Liver (tissue), 9 donors: Measurements from ENCODE around the gene PPL. TPM values are rescaled to one million over a fixed set of nuclear protein-coding genes. Genes with fewer than 3 reads are reported as not detected.
A peak's percentile ranks its signal among the peaks of the same experiment; 100 is the strongest.

Source experiments
- DNase-seq: peaks from one replicate; pipeline ENCODE4 v3.0.0-alpha.2; 2017; ENCODE audit warnings: low spot score
- H3K27ac ChIP-seq, 2 donors: one replicate each; pipeline ENCODE4 v1.7.0; 2013; ENCODE audit warnings: inconsistent platforms in 2 of 2, low read length in 2 of 2, control low read depth in 1 of 2, low read depth in 1 of 2, mild to moderate bottlenecking in 1 of 2
- H3K27me3 ChIP-seq, 4 donors: one replicate each; pipeline versions ENCODE4 v1.6.1 to v1.7.0; 2013; ENCODE audit warnings: low read length in 3 of 4, inconsistent platforms in 1 of 4, mild to moderate bottlenecking in 1 of 4, moderate library complexity in 1 of 4; ENCODE audit not compliant: control insufficient read depth in 4 of 4, insufficient read depth in 4 of 4
- H3K36me3 ChIP-seq, 4 donors: one replicate each; pipeline versions ENCODE4 v1.6.1 to v1.7.0; 2013; ENCODE audit warnings: low read length in 3 of 4, mild to moderate bottlenecking in 3 of 4, low read depth in 1 of 4, moderate library complexity in 1 of 4; ENCODE audit not compliant: control insufficient read depth in 4 of 4, insufficient read depth in 3 of 4
- H3K4me1 ChIP-seq, 4 donors: one replicate each; pipeline versions ENCODE4 v1.6.1 to v1.7.0; 2013; ENCODE audit warnings: low read length in 3 of 4, mild to moderate bottlenecking in 3 of 4, moderate library complexity in 1 of 4; ENCODE audit not compliant: control insufficient read depth in 4 of 4, insufficient read depth in 4 of 4
- H3K4me3 ChIP-seq, 3 donors: one replicate each; pipeline versions ENCODE4 v1.6.1 to v1.7.0; 2013; ENCODE audit warnings: low read length in 3 of 3, control low read depth in 1 of 3, low read depth in 1 of 3, mild to moderate bottlenecking in 1 of 3
- H3K9ac ChIP-seq, 2 donors: one replicate each; pipeline ENCODE4 v1.7.0; 2013; ENCODE audit warnings: low read length in 2 of 2, mild to moderate bottlenecking in 2 of 2, moderate library complexity in 2 of 2, control low read depth in 1 of 2, low read depth in 1 of 2
- H3K9me3 ChIP-seq, 4 donors: one replicate each; pipeline versions ENCODE4 v1.6.1 to v1.7.0; 2013; ENCODE audit warnings: low read length in 3 of 4; ENCODE audit not compliant: control insufficient read depth in 4 of 4
- CTCF ChIP-seq: fragments of 150-350 bp; IDR thresholded peaks from 2 replicates; pipeline ENCODE4 v1.5.1; 2017; ENCODE audit warnings: improper control_type of control experiment, low read depth, low read length; ENCODE audit not compliant: missing input control
- EGR1 ChIP-seq, 2 donors: IDR thresholded peaks; 2 replicates each; pipeline ENCODE4 v1.6.1; 2016 to 2018; ENCODE audit warnings: antibody characterized with exemption in 2 of 2, low read depth in 2 of 2
- FOXA1 ChIP-seq: IDR thresholded peaks from 2 replicates; pipeline ENCODE4 v1.6.1; 2016; ENCODE audit warnings: antibody characterized with exemption
- GABPA ChIP-seq, 2 donors: IDR thresholded peaks in 1 of 2; conservative IDR thresholded peaks in 1 of 2; 2 replicates each; pipeline ENCODE4 v1.6.1; 2016; ENCODE audit warnings: antibody characterized with exemption in 2 of 2, mild to moderate bottlenecking in 1 of 2, moderate library complexity in 1 of 2
- HNF4G ChIP-seq: IDR thresholded peaks from 2 replicates; pipeline ENCODE4 v1.6.1; 2016; ENCODE audit warnings: antibody characterized with exemption
- JUND ChIP-seq, 2 donors: IDR thresholded peaks; 2 replicates each; pipeline ENCODE4 v1.6.1; 2016; ENCODE audit warnings: antibody characterized with exemption in 2 of 2
- MAX ChIP-seq: IDR thresholded peaks from 2 replicates; pipeline ENCODE4 v1.6.1; 2016; ENCODE audit warnings: antibody characterized with exemption
- NR2F2 ChIP-seq: IDR thresholded peaks from 2 replicates; pipeline ENCODE4 v1.6.1; 2016; ENCODE audit warnings: antibody characterized with exemption
- RAD21 ChIP-seq, 2 donors: IDR thresholded peaks; 2 replicates each; pipeline ENCODE4 v1.6.1; 2016; ENCODE audit warnings: antibody characterized with exemption in 2 of 2, mild to moderate bottlenecking in 2 of 2
- RXRA ChIP-seq, 2 donors: IDR thresholded peaks; 2 replicates each; pipeline ENCODE4 v1.6.1; 2017 to 2018; ENCODE audit warnings: antibody characterized with exemption in 2 of 2, mild to moderate bottlenecking in 1 of 2
- SP1 ChIP-seq: IDR thresholded peaks from 2 replicates; pipeline ENCODE4 v1.6.1; 2018; ENCODE audit warnings: antibody characterized with exemption, mild to moderate bottlenecking
- TAF1 ChIP-seq: conservative IDR thresholded peaks from 2 replicates; pipeline ENCODE4 v1.6.1; 2016; ENCODE audit warnings: antibody characterized with exemption, mild to moderate bottlenecking
- YY1 ChIP-seq: IDR thresholded peaks from 2 replicates; pipeline ENCODE4 v1.6.1; 2016; ENCODE audit warnings: antibody characterized with exemption, mild to moderate bottlenecking
- ZBTB33 ChIP-seq: IDR thresholded peaks from 2 replicates; pipeline ENCODE4 v1.6.1; 2016; ENCODE audit warnings: antibody characterized with exemption
- WGBS: extraction: QIAGEN DNeasy Blood & Tissue Kit; methylation state at CpG from one replicate; pipeline ENCODE4 v1.1.7; 2013; 5-methylcytosine and 5-hydroxymethylcytosine counted together
- polyA plus RNA-seq, 2 donors: library from polyadenylated mRNA; stranded (reverse) in 1 of 2; unstranded in 1 of 2; fragments of 200-250 nt in 1 of 2; fragments of >200 nt in 1 of 2; fragmentation: Nextera tagmentation in 1 of 2; extraction: Ambion mirVana in 1 of 2; gene quantifications; one replicate each; pipeline versions ENCODE4 v1.2.1 to v1.2.3, GENCODE V29; 2013 to 2015
- total RNA-seq, 2 donors: library from RNA; depleted of rRNA; stranded (reverse); fragments of >200 nt; gene quantifications; one replicate each; pipeline ENCODE4 v1.2.3, GENCODE V29; 2014
- TF ChIP-seq, protein P1 (sequence below): IDR thresholded peaks from 2 replicates; pipeline ENCODE4 v1.6.1; 2016; ENCODE audit warnings: antibody characterized with exemption
- TF ChIP-seq, protein P2 (sequence below): IDR thresholded peaks from 2 replicates; pipeline ENCODE4 v1.6.1; 2016; ENCODE audit warnings: antibody characterized with exemption, mild to moderate bottlenecking
- donor health status: healthy.
- donor health status: healthy.
- donor health status: healthy.
- donor health status: healthy.
- donor health status: healthy.

Gene PPL, protein sequence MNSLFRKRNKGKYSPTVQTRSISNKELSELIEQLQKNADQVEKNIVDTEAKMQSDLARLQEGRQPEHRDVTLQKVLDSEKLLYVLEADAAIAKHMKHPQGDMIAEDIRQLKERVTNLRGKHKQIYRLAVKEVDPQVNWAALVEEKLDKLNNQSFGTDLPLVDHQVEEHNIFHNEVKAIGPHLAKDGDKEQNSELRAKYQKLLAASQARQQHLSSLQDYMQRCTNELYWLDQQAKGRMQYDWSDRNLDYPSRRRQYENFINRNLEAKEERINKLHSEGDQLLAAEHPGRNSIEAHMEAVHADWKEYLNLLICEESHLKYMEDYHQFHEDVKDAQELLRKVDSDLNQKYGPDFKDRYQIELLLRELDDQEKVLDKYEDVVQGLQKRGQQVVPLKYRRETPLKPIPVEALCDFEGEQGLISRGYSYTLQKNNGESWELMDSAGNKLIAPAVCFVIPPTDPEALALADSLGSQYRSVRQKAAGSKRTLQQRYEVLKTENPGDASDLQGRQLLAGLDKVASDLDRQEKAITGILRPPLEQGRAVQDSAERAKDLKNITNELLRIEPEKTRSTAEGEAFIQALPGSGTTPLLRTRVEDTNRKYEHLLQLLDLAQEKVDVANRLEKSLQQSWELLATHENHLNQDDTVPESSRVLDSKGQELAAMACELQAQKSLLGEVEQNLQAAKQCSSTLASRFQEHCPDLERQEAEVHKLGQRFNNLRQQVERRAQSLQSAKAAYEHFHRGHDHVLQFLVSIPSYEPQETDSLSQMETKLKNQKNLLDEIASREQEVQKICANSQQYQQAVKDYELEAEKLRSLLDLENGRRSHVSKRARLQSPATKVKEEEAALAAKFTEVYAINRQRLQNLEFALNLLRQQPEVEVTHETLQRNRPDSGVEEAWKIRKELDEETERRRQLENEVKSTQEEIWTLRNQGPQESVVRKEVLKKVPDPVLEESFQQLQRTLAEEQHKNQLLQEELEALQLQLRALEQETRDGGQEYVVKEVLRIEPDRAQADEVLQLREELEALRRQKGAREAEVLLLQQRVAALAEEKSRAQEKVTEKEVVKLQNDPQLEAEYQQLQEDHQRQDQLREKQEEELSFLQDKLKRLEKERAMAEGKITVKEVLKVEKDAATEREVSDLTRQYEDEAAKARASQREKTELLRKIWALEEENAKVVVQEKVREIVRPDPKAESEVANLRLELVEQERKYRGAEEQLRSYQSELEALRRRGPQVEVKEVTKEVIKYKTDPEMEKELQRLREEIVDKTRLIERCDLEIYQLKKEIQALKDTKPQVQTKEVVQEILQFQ (N-terminal part only)
- 10 to 100 TPM in 1 of 2 donors, 1 to 10 TPM in 1; 2.1 to 26.0 TPM for total RNA-seq
- polyA plus RNA-seq = 1 to 10 TPM; 5.4 to 6.8 TPM

DNA sequence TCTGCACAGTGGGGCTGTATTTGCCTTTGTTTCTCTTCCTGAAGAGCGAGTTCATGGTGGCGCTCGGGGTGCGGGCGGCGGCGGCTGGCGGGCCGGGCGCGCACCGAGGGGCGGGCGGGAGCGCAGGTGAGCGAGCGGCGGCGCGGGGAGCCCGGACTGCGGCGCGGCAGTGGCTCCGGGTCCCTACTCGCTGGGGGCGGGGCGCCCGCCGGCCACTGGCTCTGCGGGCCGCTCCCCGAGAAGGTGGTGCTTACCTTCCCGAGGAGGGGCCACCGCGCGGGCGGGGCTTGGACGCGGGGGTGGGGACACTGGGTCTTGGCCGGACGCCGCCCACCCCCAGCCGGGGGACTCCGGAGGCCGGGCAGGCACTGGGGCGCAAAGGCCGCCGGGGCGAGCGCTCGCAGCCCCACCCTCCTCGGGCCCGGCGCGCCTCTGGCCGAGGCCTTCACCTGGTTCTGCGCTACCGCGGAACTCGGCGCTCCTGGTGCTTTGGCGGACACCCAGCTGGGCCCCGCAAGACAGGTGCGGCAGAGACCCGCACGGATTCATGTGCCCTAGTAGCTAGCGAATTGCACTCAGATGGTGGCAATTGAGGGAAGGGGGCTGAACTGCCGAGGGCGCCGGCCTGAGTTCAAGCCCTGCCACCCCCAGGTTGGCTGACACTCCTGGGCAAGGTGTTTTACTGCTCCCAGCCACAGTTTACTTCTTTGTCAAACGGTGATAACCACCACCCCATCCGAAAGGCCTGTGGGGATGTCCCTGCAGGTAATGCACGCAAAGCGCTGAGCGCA lies at the start of gene PPL:
PPL (minus strand) TSS at position 158 of the 791 bp plus-strand sequence; CDS start at position 55, 103 bp downstream.
- no peak for TF ChIP-seq GABPA (IDR thresholded peaks at IDR 0.05 in 1 of 2, conservative IDR thresholded peaks at IDR 0.05 in 1 of 2)
- no peak for TF ChIP-seq RAD21 (IDR thresholded peaks at IDR 0.05)
- peak in 1 of 2 donors; percentile 40 for TF ChIP-seq EGR1 (IDR thresholded peaks at IDR 0.05; ENCODE audit: low read depth in 2 of 2)
- TF ChIP-seq, protein P1, sequence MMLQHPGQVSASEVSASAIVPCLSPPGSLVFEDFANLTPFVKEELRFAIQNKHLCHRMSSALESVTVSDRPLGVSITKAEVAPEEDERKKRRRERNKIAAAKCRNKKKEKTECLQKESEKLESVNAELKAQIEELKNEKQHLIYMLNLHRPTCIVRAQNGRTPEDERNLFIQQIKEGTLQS = no peak
- 3% methylated on average over 76 of the region's 76 CpGs for WGBS
- Histone ChIP-seq H3K27me3 (no peaks in the 10 kb centered on the region), H3K9me3 (no peaks in the 10 kb centered on the region), H3K4me1 (peaks cover 9 to 46% (median 36%) of the 10 kb centered on the region in 4 donors), H3K9ac (peak within 1 kb of the TSS in 1 of 2 donors; percentile 47), H3K27ac (peak within 1 kb of the TSS; percentile 85 to 92), H3K36me3 (no peaks in the 10 kb centered on the region), H3K4me3 (peak within 1 kb of the TSS; percentile 67 to 90 (median 83))
- DNase-seq = peak; percentile 79

GRCh38 chr16:4984174-4984990 lies 47.4 kb upstream of the PPL start:
- H3K36me3 ChIP-seq = no peaks in the 10 kb centered on the region
- peaks cover 0 to 11% (median 0%) of the 10 kb centered on the region in 4 donors for H3K9me3 ChIP-seq
- no peak for DNase-seq
- peaks cover 0 to 7% (median 4%) of the 10 kb centered on the region in 4 donors for H3K27me3 ChIP-seq
- WGBS = 74% methylated on average over 5 of the region's 5 CpGs
- H3K9ac ChIP-seq = no peak overlapping the region
- no peak overlapping the region for H3K27ac ChIP-seq
- TF ChIP-seq NR2F2 (no peak), FOXA1 (no peak), SP1 (no peak), ZBTB33 (no peak), EGR1 (IDR thresholded peaks at IDR 0.05; ENCODE audit: low read depth in 2 of 2) (no peak), HNF4G (no peak), TAF1 (no peak), MAX (no peak), RXRA (IDR thresholded peaks at IDR 0.05) (no peak), CTCF (no peak), YY1 (no peak), JUND (IDR thresholded peaks at IDR 0.05) (no peak)
- TF ChIP-seq, protein P2, sequence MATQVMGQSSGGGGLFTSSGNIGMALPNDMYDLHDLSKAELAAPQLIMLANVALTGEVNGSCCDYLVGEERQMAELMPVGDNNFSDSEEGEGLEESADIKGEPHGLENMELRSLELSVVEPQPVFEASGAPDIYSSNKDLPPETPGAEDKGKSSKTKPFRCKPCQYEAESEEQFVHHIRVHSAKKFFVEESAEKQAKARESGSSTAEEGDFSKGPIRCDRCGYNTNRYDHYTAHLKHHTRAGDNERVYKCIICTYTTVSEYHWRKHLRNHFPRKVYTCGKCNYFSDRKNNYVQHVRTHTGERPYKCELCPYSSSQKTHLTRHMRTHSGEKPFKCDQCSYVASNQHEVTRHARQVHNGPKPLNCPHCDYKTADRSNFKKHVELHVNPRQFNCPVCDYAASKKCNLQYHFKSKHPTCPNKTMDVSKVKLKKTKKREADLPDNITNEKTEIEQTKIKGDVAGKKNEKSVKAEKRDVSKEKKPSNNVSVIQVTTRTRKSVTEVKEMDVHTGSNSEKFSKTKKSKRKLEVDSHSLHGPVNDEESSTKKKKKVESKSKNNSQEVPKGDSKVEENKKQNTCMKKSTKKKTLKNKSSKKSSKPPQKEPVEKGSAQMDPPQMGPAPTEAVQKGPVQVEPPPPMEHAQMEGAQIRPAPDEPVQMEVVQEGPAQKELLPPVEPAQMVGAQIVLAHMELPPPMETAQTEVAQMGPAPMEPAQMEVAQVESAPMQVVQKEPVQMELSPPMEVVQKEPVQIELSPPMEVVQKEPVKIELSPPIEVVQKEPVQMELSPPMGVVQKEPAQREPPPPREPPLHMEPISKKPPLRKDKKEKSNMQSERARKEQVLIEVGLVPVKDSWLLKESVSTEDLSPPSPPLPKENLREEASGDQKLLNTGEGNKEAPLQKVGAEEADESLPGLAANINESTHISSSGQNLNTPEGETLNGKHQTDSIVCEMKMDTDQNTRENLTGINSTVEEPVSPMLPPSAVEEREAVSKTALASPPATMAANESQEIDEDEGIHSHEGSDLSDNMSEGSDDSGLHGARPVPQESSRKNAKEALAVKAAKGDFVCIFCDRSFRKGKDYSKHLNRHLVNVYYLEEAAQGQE = no peak
- TF ChIP-seq, protein P1 = no peak
- no peak overlapping the region for H3K4me3 ChIP-seq
- H3K4me1 ChIP-seq = peaks cover 0 to 3% (median 0%) of the 10 kb centered on the region in 4 donors
